AG09319 (cell line): ENCODE measurements around the gene SDF2L1.
A peak's percentile ranks its signal among the peaks of the same experiment; 100 is the strongest.
"Not testable (repeated sequence)": the region's sequence is repeated elsewhere in the genome, so short reads cannot be mapped to it uniquely, and the experiment has no call there.

Experiments used
- DNase-seq: peaks from one replicate; pipeline ENCODE4 v3.0.0-alpha.2; 2010; ENCODE audit warnings: low read depth; ENCODE audit errors: extremely low read depth
- TF ChIP-seq, protein P1 (sequence below): IDR thresholded peaks from 2 replicates; pipeline ENCODE4 v1.5.1; 2011; ENCODE audit warnings: low read depth, mild to moderate bottlenecking, inconsistent platforms, low read length, moderate library complexity

SDF2L1 gene

GRCh38 chr22:21643533-21644357 is 1.6 kb downstream of the SDF2L1 start:
- DNase-seq: no peak
- TF ChIP-seq, protein P1, sequence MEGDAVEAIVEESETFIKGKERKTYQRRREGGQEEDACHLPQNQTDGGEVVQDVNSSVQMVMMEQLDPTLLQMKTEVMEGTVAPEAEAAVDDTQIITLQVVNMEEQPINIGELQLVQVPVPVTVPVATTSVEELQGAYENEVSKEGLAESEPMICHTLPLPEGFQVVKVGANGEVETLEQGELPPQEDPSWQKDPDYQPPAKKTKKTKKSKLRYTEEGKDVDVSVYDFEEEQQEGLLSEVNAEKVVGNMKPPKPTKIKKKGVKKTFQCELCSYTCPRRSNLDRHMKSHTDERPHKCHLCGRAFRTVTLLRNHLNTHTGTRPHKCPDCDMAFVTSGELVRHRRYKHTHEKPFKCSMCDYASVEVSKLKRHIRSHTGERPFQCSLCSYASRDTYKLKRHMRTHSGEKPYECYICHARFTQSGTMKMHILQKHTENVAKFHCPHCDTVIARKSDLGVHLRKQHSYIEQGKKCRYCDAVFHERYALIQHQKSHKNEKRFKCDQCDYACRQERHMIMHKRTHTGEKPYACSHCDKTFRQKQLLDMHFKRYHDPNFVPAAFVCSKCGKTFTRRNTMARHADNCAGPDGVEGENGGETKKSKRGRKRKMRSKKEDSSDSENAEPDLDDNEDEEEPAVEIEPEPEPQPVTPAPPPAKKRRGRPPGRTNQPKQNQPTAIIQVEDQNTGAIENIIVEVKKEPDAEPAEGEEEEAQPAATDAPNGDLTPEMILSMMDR: no peak; the same call in none of the 2 replicates

GRCh38 chr22:21645513-21645912 is 3.4 kb downstream of the SDF2L1 start:
- not testable (repeated sequence) for DNase-seq

GRCh38 chr22:21646608-21647590 is 4.8 kb downstream of the SDF2L1 start:
- DNase-seq: peak; percentile 63
- TF ChIP-seq, protein P1: peak; percentile 87

DNA sequence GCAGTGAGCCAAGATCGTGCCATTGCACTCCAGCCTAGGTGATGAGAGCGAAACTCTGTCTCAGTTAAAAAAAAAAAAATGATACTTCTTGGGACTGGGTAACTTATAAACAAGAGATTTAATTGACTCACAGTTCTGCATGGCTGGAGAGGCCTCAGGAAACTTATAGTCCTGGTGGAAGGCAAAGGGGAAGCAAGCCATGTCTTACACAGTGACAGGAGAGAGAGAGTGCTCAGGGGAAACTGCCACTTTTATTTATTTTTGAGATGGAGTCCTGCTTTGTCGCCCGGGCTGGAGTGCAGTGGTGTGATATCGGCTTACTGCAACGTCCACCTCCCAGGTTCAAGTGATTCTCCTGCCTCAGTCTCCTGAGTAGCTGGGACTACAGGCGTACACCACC is 8.2 kb downstream of the SDF2L1 start:
- no peak for DNase-seq
- TF ChIP-seq, protein P1: no peak

GRCh38 chr22:21650823-21651520 is 8.9 kb downstream of the SDF2L1 start:
- TF ChIP-seq, protein P1: no peak
- DNase-seq: no peak

- TF ChIP-seq, protein P1: no peak
- no peak for DNase-seq
Observed at GRCh38 chr22:21651521-21652009, 9.5 kb downstream of the SDF2L1 start.

DNA sequence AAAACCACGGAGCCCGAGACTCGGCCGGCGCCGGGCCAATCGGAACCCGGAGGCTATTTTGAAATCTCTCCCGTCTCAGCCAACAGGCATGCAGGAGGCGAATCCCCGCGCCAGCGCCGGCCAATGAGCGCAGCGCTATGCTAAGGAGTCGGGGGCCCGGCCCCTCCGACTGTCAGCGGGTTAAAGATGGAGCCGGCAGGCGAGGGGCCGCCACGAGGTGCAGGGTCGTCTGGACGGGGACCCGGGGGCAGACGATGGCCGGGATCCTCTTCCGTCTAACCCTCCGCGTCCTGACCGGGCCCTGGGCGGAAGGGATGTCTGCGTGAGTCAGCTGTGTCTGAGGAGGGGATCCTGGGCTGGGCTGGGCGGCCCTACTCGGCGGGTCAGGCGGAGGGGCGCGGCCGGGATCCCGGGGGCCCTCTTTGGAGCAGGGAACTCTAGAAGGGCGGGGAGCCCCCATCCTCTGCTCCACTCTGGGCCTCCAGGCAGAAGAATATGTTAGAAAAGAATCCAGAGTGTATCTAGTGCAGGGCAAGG is 10.0 kb downstream of the SDF2L1 start:
- DNase-seq: peak; percentile 45
- TF ChIP-seq, protein P1: no peak
